HepG2 (cell line): ENCODE measurements around the gene ANKRD6.

ENCODE experiments used
- ATF2 ChIP-seq: sonication (generic); formaldehyde crosslinking; IDR thresholded peaks from 2 replicates; pipeline ENCODE4 v1.4.0; 2020; ENCODE audit warnings: missing genetic modification reagents
- ATF7-NPFF ChIP-seq: sonication (generic); formaldehyde crosslinking; IDR thresholded peaks from 2 replicates; pipeline ENCODE4 v1.8.1; 2023; ENCODE audit warnings: mild to moderate bottlenecking, low read depth, missing genetic modification reagents, moderate library complexity
- BRD4 ChIP-seq: sonication (generic); formaldehyde crosslinking; IDR thresholded peaks from 2 replicates; pipeline ENCODE4 v1.4.0; 2020; ENCODE audit warnings: missing genetic modification reagents
- CBFB ChIP-seq: sonication (generic); formaldehyde crosslinking; IDR thresholded peaks from 2 replicates; pipeline ENCODE4 v1.4.0; 2020; ENCODE audit warnings: missing genetic modification reagents
- CBX1 ChIP-seq: IDR thresholded peaks from one replicate; pipeline ENCODE4 v1.6.1; 2016; ENCODE audit warnings: antibody characterized with exemption, low read depth
- CCAR2 ChIP-seq: fragments of 200-400 bp; formaldehyde crosslinking; optimal IDR thresholded peaks from 2 replicates; pipeline ENCODE3; 2018; ENCODE audit warnings: low read depth, mild to moderate bottlenecking, low read length, moderate library complexity
- MAFK ChIP-seq, 2 experiments: IDR thresholded peaks in 1 of 2; conservative IDR thresholded peaks in 1 of 2; 2 replicates each; pipeline ENCODE4 v1.6.1; 2011; ENCODE audit warnings: improper control_type of control experiment in 2 of 2, low read length in 2 of 2
- USF2 ChIP-seq, 2 experiments: sonication (generic) in 1 of 2; formaldehyde crosslinking in 1 of 2; IDR thresholded peaks; 2 replicates each; pipeline versions ENCODE4 v1.5.1 to v1.6.1; 2011 to 2020; ENCODE audit warnings: borderline replicate concordance in 1 of 2, low read depth in 1 of 2, low read length in 1 of 2, mild to moderate bottlenecking in 1 of 2, missing genetic modification reagents in 1 of 2, moderate library complexity in 1 of 2
- ZNF10 ChIP-seq: sonication (generic); formaldehyde crosslinking; IDR thresholded peaks from 2 replicates; pipeline ENCODE4 v1.4.0; 2020; ENCODE audit warnings: mild to moderate bottlenecking, low read depth, missing genetic modification reagents, borderline replicate concordance
- TF ChIP-seq, protein P1 (sequence below): sonication (generic); formaldehyde crosslinking; IDR thresholded peaks from 2 replicates; pipeline ENCODE4 v1.4.0; 2020; ENCODE audit warnings: mild to moderate bottlenecking, missing genetic modification reagents
- TF ChIP-seq, protein P2 (sequence below): sonication (generic); formaldehyde crosslinking; IDR thresholded peaks from 2 replicates; pipeline ENCODE4 v1.4.0; 2020; ENCODE audit warnings: mild to moderate bottlenecking, missing genetic modification reagents

DNA sequence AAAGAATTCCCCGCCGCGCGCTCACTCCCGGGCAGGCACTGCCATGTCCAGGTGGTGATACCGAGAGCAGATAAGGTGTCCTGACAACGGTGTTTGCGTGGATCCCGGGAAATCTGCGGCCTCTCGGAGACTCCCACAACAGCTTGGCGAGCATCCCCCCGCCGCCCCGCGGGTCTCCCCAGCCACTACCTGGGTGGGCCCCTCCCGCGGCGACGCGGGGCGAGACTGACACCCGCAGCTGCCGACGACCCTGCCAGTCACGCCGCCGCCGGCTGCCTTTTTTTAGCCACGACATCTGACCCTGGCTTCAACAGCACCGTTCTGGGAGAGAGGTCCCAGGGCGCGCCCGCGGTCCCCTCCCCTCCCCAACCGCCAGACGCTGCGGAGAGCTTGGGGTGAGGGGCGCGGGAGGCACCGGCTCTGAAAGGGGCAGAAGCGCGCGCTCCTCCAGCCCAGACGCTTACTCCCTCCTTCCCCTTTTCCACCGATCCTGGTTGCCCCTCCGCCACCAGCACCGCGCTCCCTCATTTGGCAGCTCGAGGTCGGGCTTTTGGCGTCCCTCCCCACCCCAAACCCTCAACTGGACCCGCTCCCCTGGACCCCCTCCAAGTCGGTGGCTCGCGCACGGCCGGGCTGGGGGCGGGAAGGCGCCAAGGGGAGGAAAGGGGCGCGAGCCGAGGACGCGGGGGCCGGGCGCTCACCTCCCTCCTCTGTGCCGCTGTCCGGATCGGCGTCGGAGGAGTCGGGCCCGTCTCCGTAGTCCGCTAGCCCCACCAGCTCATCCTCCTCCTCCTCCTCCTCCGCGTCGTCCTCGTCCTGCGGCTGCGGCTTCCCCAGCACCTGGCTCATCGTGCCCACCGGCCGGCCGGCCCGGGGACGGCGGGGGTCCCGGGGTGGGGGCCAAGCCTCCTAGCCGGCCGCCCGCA is 21.5 kb upstream of the ANKRD6 start:
- TF ChIP-seq, protein P1, sequence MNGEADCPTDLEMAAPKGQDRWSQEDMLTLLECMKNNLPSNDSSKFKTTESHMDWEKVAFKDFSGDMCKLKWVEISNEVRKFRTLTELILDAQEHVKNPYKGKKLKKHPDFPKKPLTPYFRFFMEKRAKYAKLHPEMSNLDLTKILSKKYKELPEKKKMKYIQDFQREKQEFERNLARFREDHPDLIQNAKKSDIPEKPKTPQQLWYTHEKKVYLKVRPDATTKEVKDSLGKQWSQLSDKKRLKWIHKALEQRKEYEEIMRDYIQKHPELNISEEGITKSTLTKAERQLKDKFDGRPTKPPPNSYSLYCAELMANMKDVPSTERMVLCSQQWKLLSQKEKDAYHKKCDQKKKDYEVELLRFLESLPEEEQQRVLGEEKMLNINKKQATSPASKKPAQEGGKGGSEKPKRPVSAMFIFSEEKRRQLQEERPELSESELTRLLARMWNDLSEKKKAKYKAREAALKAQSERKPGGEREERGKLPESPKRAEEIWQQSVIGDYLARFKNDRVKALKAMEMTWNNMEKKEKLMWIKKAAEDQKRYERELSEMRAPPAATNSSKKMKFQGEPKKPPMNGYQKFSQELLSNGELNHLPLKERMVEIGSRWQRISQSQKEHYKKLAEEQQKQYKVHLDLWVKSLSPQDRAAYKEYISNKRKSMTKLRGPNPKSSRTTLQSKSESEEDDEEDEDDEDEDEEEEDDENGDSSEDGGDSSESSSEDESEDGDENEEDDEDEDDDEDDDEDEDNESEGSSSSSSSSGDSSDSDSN, result no peak
- TF ChIP-seq, protein P2, sequence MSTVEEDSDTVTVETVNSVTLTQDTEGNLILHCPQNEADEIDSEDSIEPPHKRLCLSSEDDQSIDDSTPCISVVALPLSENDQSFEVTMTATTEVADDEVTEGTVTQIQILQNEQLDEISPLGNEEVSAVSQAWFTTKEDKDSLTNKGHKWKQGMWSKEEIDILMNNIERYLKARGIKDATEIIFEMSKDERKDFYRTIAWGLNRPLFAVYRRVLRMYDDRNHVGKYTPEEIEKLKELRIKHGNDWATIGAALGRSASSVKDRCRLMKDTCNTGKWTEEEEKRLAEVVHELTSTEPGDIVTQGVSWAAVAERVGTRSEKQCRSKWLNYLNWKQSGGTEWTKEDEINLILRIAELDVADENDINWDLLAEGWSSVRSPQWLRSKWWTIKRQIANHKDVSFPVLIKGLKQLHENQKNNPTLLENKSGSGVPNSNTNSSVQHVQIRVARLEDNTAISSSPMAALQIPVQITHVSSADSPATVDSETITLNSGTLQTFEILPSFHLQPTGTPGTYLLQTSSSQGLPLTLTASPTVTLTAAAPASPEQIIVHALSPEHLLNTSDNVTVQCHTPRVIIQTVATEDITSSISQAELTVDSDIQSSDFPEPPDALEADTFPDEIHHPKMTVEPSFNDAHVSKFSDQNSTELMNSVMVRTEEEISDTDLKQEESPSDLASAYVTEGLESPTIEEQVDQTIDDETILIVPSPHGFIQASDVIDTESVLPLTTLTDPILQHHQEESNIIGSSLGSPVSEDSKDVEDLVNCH (CRISPR knock-in tag), result no peak
- no peak for TF ChIP-seq USF2 (IDR thresholded peaks at IDR 0.05; ENCODE audit: low read depth, low read length)
- TF ChIP-seq USF2 (CRISPR knock-in tag; IDR thresholded peaks at IDR 0.05; ENCODE audit: borderline replicate concordance), result no peak
- no peak for TF ChIP-seq ATF7-NPFF (CRISPR knock-in tag)
- TF ChIP-seq CBFB (CRISPR knock-in tag), result no peak
- no peak for TF ChIP-seq CBX1
- no peak for TF ChIP-seq MAFK (conservative IDR thresholded peaks at IDR 0.05 in 1 of 2, IDR thresholded peaks at IDR 0.05 in 1 of 2; ENCODE audit: low read length in 2 of 2)
- TF ChIP-seq ATF2 (CRISPR knock-in tag), result no peak
- TF ChIP-seq ZNF10 (CRISPR knock-in tag), result no peak
- TF ChIP-seq CCAR2, result no peak
- no peak for TF ChIP-seq BRD4 (CRISPR knock-in tag)
